H9 (cell line): ENCODE results near the gene ISLR2. TPM values are rescaled to one million over a fixed set of nuclear protein-coding genes. Genes with fewer than 3 reads are reported as not detected.

Source experiments
- DNase-seq: peaks from one replicate; pipeline ENCODE4 v3.0.0-alpha.2; 2017
- H2AFZ ChIP-seq: one replicate; pipeline ENCODE4 v1.6.1; 2013; ENCODE audit warnings: mild to moderate bottlenecking, low read length, control low read depth, moderate library complexity
- H2AK5ac ChIP-seq: 2 replicates; pipeline ENCODE4 v1.6.1; 2013; ENCODE audit warnings: low read length, control low read depth, mixed read lengths; ENCODE audit not compliant: insufficient read length
- H2BK120ac ChIP-seq: one replicate; pipeline ENCODE4 v1.6.1; 2013; ENCODE audit warnings: low read depth, mild to moderate bottlenecking, low read length, control low read depth, inconsistent platforms; ENCODE audit not compliant: poor library complexity, severe bottlenecking
- H2BK12ac ChIP-seq: 2 replicates; pipeline ENCODE4 v1.6.1; 2013; ENCODE audit warnings: low read length, control low read depth, mixed read lengths, low read depth; ENCODE audit not compliant: insufficient read length
- H2BK15ac ChIP-seq: 2 replicates; pipeline ENCODE4 v1.6.1; 2013; ENCODE audit warnings: low read depth, low read length, control low read depth
- H2BK20ac ChIP-seq: one replicate; pipeline ENCODE4 v1.6.1; 2013; ENCODE audit warnings: low read depth, mild to moderate bottlenecking, low read length, control low read depth, inconsistent platforms; ENCODE audit not compliant: poor library complexity, severe bottlenecking
- H2BK5ac ChIP-seq: 2 replicates; pipeline ENCODE4 v1.6.1; 2013; ENCODE audit warnings: low read length, control low read depth, mixed read lengths; ENCODE audit not compliant: insufficient read length
- H3K14ac ChIP-seq: 2 replicates; pipeline ENCODE4 v1.6.1; 2013; ENCODE audit warnings: low read length, control low read depth; ENCODE audit not compliant: insufficient read depth
- H3K18ac ChIP-seq: 2 replicates; pipeline ENCODE4 v1.6.1; 2013; ENCODE audit warnings: low read depth, mild to moderate bottlenecking, mixed read lengths, low read length, control low read depth; ENCODE audit not compliant: insufficient read length
- H3K23ac ChIP-seq: 2 replicates; pipeline ENCODE4 v1.6.1; 2013; ENCODE audit warnings: low read length, control low read depth, mixed read lengths, low read depth; ENCODE audit not compliant: insufficient read length
- H3K23me2 ChIP-seq: 2 replicates; pipeline ENCODE4 v1.6.1; 2013; ENCODE audit warnings: low read depth, mild to moderate bottlenecking, mixed read lengths, low read length, control low read depth; ENCODE audit not compliant: insufficient read length, poor library complexity, severe bottlenecking
- H3K27ac ChIP-seq: 2 replicates; pipeline ENCODE4 v1.5.1; 2013; ENCODE audit warnings: low read length, control low read depth, mixed read lengths, low read depth; ENCODE audit not compliant: insufficient read length
- H3K27me3 ChIP-seq: 2 replicates; pipeline ENCODE4 v1.6.1; 2013; ENCODE audit warnings: low read length, control low read depth, inconsistent platforms; ENCODE audit not compliant: insufficient read depth
- H3K4ac ChIP-seq: 2 replicates; pipeline ENCODE4 v1.6.1; 2013; ENCODE audit warnings: low read depth, mild to moderate bottlenecking, control low read depth, inconsistent platforms, low read length, moderate library complexity
- H3K4me1 ChIP-seq: 2 replicates; pipeline ENCODE4 v1.6.1; 2013; ENCODE audit warnings: low read length, control low read depth, inconsistent platforms; ENCODE audit not compliant: insufficient read depth
- H3K4me2 ChIP-seq: 2 replicates; pipeline ENCODE4 v1.6.1; 2013; ENCODE audit warnings: low read length, control low read depth, mixed read lengths; ENCODE audit not compliant: insufficient read length, insufficient read depth
- H3K56ac ChIP-seq: 2 replicates; pipeline ENCODE4 v1.6.1; 2013; ENCODE audit warnings: low read depth, mild to moderate bottlenecking, mixed read lengths, low read length, control low read depth; ENCODE audit not compliant: insufficient read length
- H3K79me1 ChIP-seq: 2 replicates; pipeline ENCODE4 v1.6.1; 2013; ENCODE audit warnings: low read depth, mild to moderate bottlenecking, moderate library complexity, low read length, control low read depth, inconsistent platforms; ENCODE audit not compliant: insufficient read depth, poor library complexity, severe bottlenecking
- H3K79me2 ChIP-seq: 2 replicates; pipeline ENCODE4 v1.6.1; 2013; ENCODE audit warnings: low read length, control low read depth, inconsistent platforms; ENCODE audit not compliant: insufficient read depth
- H3K9ac ChIP-seq: 2 replicates; pipeline ENCODE4 v1.6.1; 2013; ENCODE audit warnings: low read length, control low read depth, mixed read lengths; ENCODE audit not compliant: insufficient read length; ENCODE audit errors: extremely low read depth
- H3K9me3 ChIP-seq: one replicate; pipeline ENCODE4 v1.6.1; 2013; ENCODE audit warnings: low read depth, low read length, inconsistent platforms; ENCODE audit not compliant: control insufficient read depth
- H3T11ph ChIP-seq: one replicate; pipeline ENCODE4 v1.6.1; 2013; ENCODE audit warnings: mild to moderate bottlenecking, low read length, control low read depth, inconsistent platforms
- H4K20me1 ChIP-seq: one replicate; pipeline ENCODE4 v1.6.1; 2013; ENCODE audit not compliant: control insufficient read depth, insufficient read length, insufficient read depth
- H4K5ac ChIP-seq: 2 replicates; pipeline ENCODE4 v1.6.1; 2013; ENCODE audit warnings: low read depth, mild to moderate bottlenecking, mixed read lengths, low read length, control low read depth; ENCODE audit not compliant: insufficient read length
- H4K8ac ChIP-seq: replicated peaks from 2 replicates; pipeline ENCODE4 v1.6.1; 2013; ENCODE audit warnings: low read length, control low read depth, mixed read lengths, low read depth; ENCODE audit not compliant: insufficient read length
- H4K91ac ChIP-seq: 2 replicates; pipeline ENCODE4 v1.6.1; 2013; ENCODE audit warnings: low read depth, mild to moderate bottlenecking, moderate library complexity, mixed read lengths, low read length, control low read depth; ENCODE audit not compliant: insufficient read length
- H3K27ac Mint-ChIP-seq, 3 experiments: 2 replicates in 2 of 3; 3 replicates in 1 of 3; pipeline ENCODE4 v1.8.0; 2020 to 2021; ENCODE audit warnings: mixed read lengths in 3 of 3, mild to moderate bottlenecking in 1 of 3, moderate library complexity in 1 of 3
- H3K27me3 Mint-ChIP-seq: 2 replicates; pipeline ENCODE4 v1.8.0; 2021; ENCODE audit warnings: low read depth, mild to moderate bottlenecking, moderate library complexity, mixed read lengths
- H3K36me3 Mint-ChIP-seq, 3 experiments: 2 replicates in 2 of 3; 3 replicates in 1 of 3; pipeline ENCODE4 v1.8.0; 2020 to 2021; ENCODE audit warnings: low read depth in 3 of 3, mixed read lengths in 3 of 3; ENCODE audit not compliant: insufficient read depth in 1 of 3
- H3K4me1 Mint-ChIP-seq, 2 experiments: 2 replicates each; pipeline ENCODE4 v1.8.0; 2020; ENCODE audit warnings: mixed read lengths in 2 of 2
- H3K4me3 Mint-ChIP-seq, 2 experiments: 2 replicates in 1 of 2; 3 replicates in 1 of 2; pipeline ENCODE4 v1.8.0; 2020 to 2021; ENCODE audit warnings: mild to moderate bottlenecking in 2 of 2, mixed read lengths in 2 of 2, moderate library complexity in 1 of 2
- H3K9me3 Mint-ChIP-seq, 2 experiments: 2 replicates in 1 of 2; 3 replicates in 1 of 2; pipeline ENCODE4 v1.8.0; 2020; ENCODE audit warnings: mild to moderate bottlenecking in 2 of 2, mixed read lengths in 2 of 2, moderate library complexity in 1 of 2
- CTCF ChIP-seq: fragments of 200-600 bp; sonication (generic); conservative IDR thresholded peaks from 3 replicates; pipeline ENCODE4 v1.8.0; 2021; ENCODE audit warnings: antibody characterized with exemption, mild to moderate bottlenecking
- WGBS: extraction: QIAGEN DNeasy Blood & Tissue Kit; methylation state at CpG from one replicate; pipeline ENCODE4 v1.1.7; 2013; ENCODE audit warnings: missing lambda C conversion rate, low lambda C conversion rate, mixed read lengths; ENCODE audit not compliant: insufficient read length; ENCODE audit errors: extremely low coverage; 5-methylcytosine and 5-hydroxymethylcytosine counted together
- total RNA-seq: library from RNA; stranded (reverse); gene quantifications from 2 replicates; pipeline ENCODE4 v1.2.1, GENCODE V29; 2021

Gene ISLR2
- total RNA-seq, 1 experiment from 2014 or later = 0.09 TPM

GRCh38 chr15:74124196-74124595 is 6.2 kb upstream of the ISLR2 start:
- no peak overlapping the region for H2BK20ac ChIP-seq
- no peak overlapping the region for H3K14ac ChIP-seq
- H3K4me1 ChIP-seq = no peaks in the 10 kb centered on the region; the same call in 1 of the 2 replicates
- no peak overlapping the region for H2BK120ac ChIP-seq
- Mint-ChIP-seq H3K9me3 (no peaks in the 10 kb centered on the region), H3K27me3 (peaks cover 85% of the 10 kb centered on the region), H3K4me3 (no peak overlapping the region), H3K4me1 (peaks cover 29 to 42% of the 10 kb centered on the region in 2 experiments), H3K36me3 (no peaks in the 10 kb centered on the region), H3K27ac (no peak overlapping the region)
- H3K18ac ChIP-seq = no peak overlapping the region
- no peak overlapping the region for H3K4ac ChIP-seq
- no peak overlapping the region for H4K91ac ChIP-seq
- no peak overlapping the region for H3K56ac ChIP-seq
- H3K4me2 ChIP-seq = no peak overlapping the region
- no peak overlapping the region for H2AFZ ChIP-seq
- H3K23me2 ChIP-seq = peaks cover 11% of the 10 kb centered on the region
- no peaks in the 10 kb centered on the region for H4K20me1 ChIP-seq
- no peak for TF ChIP-seq CTCF
- H4K5ac ChIP-seq = no peak overlapping the region
- H3K9ac ChIP-seq = no peak overlapping the region
- no peaks in the 10 kb centered on the region for H3K9me3 ChIP-seq
- no CpG with 5 or more reads among the region's 3 CpGs for WGBS
- no peak overlapping the region for H3K27ac ChIP-seq
- peaks cover 19% of the 10 kb centered on the region for H3K27me3 ChIP-seq
- H2BK15ac ChIP-seq = no peak overlapping the region
- H2BK5ac ChIP-seq = no peak overlapping the region
- H2AK5ac ChIP-seq = no peak overlapping the region
- H3K79me1 ChIP-seq = no peaks in the 10 kb centered on the region
- H4K8ac ChIP-seq = no peak overlapping the region
- H3K23ac ChIP-seq = no peak overlapping the region
- no peak overlapping the region for H2BK12ac ChIP-seq
- H3T11ph ChIP-seq = no peak overlapping the region
- DNase-seq = no peak
- H3K79me2 ChIP-seq = no peaks in the 10 kb centered on the region
